IPS DF 4.7 (cell line): ENCODE data around the gene NALCN.

Experiments
- DNase-seq: peaks from one replicate; pipeline ENCODE4 v3.0.0-alpha.2; 2013; ENCODE audit warnings: low spot score; ENCODE audit errors: extremely low read depth

NALCN gene

DNA sequence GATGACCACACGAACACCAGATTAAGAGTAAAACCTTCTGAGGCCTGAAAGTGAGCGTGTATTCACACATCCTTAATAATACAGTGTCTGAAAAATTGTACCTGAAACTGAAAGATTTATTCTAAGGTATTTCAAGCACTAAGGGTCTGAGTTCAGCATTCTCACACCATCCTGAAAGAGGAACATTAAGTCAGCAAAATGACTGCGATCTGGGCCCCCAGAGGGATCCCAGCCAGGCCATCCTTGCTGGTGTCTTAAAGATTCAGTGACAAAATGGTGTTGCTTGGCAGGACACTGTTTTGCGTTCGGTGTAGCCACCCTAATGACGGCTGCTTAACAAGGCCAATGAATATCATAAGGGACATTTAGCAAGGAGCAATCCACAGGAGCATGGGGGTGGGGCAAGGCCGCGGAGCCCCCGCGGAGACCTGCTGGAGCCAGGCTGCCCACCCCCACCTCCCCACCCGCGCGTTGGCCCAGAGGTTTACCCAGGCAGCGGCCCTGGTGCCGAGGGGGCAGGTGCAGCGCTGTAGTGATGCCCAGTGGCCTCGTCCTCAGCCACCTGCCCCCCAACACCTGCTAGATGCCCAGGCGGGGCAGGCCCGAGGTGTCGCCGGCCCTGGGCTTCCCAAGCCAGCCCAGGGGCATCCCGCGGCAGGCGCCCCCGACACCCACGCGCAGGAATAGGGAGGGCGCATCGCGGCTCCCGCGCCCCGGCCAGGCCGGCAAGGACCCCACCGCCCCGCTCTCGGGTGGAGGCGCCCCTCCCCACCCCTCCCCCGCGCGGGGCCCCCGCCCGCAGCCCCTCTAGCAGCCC lies 742 bp downstream of the NALCN start:
- no peak for DNase-seq

- no peak for DNase-seq
Observed at GRCh38 chr13:101412076-101412475, 4.2 kb downstream of the NALCN start.

GRCh38 chr13:101408992-101409656 lies 7.2 kb downstream of the NALCN start:
- no peak for DNase-seq

DNA sequence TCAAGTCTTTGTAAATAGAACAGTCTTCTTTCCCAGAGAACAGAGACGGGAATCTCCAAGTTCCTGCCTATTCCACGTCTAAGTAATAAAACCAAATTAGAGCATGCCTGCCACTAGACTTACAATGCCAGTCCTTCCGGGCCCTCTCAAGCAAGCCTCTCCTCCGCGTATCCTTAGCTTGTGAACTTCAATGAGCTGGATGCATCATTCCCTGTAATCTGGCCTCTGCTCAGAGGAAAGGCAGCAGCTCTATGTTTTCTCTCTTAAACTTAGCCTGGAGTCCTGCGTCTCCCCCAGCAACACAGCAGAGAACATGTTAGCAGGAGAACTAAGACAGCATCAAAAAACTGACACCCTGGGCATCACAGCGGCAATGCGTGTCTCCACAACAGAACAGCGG lies 8.2 kb downstream of the NALCN start:
- DNase-seq: no peak

DNA sequence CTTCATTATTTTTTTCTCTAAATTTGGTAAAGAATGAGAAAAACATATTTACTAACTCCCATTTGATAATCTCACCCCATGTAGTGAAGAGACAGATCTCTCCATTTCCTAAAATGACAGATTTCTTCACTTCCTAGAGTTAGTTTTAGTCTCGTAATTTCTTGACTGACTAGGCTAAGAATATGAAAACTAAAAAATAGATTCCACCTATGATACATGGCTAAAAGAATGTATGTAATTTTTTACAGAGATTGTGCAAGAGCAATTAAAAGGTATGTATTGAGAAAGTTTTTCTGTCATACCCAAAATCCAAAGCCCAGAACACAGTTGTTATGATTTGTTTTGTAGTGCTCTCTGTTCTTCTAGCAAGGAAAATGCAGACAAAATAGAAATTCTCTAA lies 9.5 kb downstream of the NALCN start:
- DNase-seq: no peak

DNA sequence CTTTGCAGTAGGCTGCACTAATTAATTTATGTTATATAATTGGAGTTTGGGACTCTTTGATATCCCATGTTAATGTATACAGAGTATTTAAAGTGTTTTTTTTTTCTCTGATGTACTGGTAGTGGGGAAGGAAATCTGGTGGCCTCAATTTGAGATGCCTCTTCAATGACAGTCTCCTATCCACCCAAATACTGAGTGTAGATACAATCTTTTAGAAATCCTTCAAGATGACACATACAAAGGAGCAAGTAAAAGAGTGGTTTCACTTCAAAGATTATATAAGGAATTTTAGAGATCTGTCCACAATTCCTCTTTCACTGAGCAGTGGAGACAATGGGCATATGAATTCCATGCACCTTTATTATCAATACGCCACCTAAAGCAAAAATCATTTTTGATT lies 15.1 kb downstream of the NALCN start:
- DNase-seq: no peak

DNA sequence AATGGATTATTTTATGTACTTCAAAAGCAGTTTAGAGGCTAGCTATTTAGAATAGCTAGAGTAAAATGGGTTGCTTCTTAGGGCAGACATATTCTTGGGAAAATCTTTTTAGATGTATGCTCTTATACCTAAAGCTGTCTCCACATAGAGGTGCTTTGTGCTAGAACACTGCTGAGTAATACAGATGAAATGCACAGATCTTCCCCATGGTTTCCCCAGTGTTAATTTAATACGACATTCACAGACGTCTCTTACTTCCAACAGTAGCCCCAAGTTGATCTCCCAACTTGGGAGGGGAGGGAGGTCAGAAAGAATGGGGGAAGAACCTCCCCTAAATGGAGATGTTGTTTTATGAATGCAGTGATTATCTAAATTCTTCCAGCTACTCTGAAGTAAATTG lies 16.9 kb downstream of the NALCN start:
- no peak for DNase-seq

DNA sequence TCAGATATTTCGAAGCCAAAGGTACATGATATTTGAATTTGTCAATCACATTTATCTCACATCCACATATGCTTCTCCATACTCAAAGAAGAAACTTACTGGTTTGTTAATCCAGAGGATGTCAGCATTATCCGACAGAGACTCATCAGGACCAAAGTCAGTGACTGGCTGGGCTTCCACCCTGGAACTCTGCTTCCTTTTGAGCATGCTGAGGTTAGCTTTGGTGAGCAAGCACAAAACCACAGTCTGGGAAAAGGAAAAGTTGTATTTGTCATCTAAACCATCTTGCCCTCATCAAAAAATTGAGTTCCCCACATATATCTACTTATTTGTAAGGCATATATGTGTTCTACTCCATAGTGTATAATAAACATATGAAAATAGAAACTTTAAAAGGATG lies 17.4 kb downstream of the NALCN start:
- no peak for DNase-seq

GRCh38 chr13:101398191-101398590 lies 18.1 kb downstream of the NALCN start:
- DNase-seq: no peak

DNA sequence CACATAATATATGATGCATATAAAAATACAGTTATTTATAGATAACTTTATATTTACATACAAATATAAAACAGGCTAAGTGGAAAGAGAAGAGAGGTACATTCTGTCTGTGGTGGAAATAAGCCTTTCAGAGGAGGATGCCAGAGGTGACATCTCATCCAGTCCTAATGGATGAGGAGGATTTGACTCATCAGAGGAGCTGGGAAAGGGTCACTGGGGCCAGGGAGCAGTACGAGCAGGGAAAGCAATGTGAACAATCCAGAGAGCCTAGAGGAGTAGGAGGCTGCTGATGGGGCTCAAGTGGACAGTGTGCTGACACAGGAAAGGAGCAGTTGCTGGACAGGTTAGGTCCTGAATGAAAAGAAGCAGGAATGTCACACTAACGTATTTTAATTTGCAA lies 18.6 kb downstream of the NALCN start:
- no peak for DNase-seq

DNA sequence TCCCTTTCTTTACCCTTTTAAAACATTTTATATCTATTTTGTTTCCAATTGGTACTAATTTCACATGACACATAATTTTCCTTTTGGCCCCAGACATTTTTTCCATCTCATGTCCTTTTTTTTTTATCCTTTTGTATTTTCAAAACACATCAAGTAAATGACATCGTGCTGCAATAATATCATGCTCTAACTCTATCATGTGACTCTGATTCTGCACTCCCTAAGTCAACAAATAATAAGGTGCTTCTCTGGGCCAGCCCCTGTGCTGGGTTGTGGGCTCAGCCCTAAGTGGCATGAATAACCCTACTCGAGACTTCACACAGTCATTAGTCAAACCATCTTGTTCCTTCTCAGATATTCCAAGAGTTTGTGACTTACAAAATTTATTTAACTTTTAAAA lies 21.7 kb downstream of the NALCN start:
- no peak for DNase-seq

DNA sequence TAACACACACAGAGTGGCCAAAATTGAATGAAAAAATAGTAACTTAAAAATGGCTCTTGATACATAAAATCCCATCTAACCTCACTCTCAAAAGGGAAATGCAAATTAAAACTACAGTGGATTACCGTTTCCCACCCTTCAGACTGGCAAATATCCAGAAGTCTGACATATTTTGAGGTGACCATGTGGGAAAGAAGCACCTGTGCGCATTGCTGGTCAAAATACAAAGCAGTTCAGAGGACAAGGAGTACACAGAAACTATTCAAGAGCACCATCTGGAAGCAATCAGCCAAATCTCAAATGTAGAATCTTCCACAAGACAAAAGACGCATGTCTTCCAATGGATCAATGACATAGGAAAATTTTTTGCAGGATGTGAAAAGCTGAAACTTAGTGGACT lies 23.2 kb downstream of the NALCN start:
- no peak for DNase-seq

DNA sequence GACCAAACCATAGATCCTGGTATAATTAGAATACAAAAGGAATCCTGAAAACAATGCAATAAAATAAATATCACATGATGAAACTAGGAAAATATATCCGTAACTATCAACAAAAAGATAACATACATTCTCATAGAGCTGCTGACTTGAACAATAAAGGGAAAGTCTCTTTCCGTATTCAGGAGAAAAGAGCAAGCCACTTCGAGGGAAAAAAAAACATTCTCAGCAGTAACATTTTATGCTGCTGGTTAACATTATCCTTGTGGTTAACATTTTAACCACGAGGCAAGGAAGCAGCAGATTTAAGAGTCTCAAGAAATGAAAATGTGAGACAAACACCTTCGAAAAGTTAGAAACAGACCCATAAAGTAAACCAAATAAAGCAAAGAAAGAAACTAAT lies 25.8 kb downstream of the NALCN start:
- DNase-seq: no peak

DNA sequence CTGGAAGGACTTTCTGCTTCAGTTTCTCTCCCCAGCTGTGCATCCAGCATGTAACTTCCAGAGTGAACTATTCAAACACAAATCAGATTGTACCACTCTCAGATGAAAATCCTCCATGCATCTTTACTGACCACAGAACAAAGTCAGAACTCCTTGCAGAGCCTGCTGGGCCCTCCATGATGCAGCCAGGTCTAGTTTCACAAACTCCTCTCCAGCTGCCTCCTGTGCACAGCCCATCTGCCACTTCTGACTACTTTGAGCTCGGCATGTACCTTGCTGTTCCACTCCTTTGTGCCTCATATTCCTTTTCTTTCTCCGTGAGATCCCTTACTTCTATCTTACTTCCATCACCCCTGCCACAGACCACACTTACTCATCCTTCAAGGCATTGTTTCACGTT lies 31.4 kb downstream of the NALCN start:
- DNase-seq: no peak

GRCh38 chr13:101383595-101383994 lies 32.7 kb downstream of the NALCN start:
- no peak for DNase-seq

DNA sequence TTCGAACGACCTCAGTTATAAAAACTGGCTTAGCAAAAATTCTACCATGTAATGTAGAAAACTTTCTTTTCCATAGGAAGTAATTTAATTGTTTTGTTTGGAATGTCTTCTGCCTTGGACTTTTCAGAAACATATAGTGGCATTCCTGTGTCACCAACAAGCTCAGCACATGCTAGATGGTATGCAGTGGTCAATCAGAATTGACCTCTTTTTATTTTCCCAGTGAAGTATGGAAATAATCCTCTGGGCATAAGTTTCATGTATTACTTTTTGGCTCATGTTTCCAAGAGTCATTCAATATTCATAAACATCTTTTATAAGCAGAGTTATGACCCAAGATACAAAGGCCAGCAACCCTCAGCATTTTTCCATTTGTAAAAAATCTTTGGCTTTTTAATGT lies 33.6 kb downstream of the NALCN start:
- DNase-seq: no peak

- no peak for DNase-seq
Observed at GRCh38 chr13:101382086-101382485, 34.2 kb downstream of the NALCN start.

GRCh38 chr13:101360525-101360924 lies 55.8 kb downstream of the NALCN start:
- no peak for DNase-seq

DNA sequence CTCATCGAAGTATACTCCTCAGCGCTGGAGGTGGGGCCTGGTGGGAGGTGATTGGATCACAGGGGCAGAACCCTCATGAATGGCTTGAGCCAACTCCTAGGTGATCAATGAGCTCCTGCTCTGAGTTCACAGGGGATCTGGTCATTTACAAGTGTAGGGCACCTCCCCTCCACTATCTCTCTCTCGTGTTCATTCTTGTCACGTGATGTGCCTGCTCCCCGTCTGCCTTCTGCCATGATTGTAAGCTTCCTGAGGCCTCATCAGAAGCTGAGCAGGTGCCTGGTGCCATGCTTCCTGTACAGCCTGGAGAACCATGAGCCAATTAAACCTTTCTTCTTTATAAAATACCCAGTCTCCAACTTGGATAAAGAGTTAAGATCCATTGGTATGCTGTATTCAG lies 61.4 kb downstream of the NALCN start:
- no peak for DNase-seq

DNA sequence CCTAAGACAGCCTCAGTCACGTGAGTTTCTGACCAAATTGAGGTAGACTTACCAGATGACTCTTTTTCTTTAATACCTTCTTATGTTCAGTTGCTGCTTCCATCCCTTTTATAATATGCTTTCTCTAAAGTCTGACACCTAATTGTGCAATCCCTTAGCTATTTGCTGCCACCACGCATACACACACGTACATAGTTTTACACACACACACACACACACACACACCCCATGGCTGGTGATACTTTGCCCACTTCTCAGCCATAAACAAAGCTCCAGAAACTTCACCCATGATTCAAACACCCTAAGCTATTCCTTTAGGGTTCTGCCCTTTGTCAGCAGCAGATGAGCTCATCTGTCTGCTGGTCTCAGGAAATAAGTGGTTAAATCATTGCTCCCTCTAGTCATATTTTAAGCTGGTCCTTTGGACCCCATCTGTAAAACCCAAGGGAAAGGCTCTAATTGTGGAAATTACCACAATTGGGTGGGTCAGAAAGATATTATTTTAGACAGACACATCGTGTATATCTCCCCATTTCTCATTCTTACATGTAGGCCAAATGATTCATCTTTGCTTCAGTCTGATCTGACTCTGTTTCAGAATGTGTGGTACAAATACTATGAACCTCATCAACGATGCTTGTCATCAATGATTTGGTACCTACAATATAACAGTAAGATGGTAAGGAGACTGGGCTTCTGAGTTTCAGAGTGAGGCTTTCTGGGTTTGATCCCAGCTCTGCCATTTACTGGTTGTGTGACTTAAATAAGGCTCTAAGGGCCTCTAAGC lies 69.2 kb downstream of the NALCN start:
- DNase-seq: no peak

DNA sequence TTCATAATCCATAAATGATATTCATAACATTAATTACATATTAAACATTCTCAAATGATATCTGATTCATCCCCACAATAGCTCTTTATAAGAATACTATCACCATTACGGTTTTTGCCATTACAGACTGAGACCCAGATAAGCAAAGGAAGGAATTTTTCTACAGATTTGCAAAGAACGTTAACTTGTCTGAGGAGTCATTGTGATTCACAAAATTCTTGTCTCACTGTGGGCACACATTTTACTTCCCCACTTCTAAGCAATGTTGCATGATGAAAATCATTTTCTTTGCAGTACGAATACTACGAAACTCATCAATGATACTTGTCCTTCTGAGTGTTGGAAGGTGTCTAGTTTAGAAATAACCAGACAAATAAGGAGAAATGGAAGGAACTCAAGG lies 70.1 kb downstream of the NALCN start:
- DNase-seq: no peak

DNA sequence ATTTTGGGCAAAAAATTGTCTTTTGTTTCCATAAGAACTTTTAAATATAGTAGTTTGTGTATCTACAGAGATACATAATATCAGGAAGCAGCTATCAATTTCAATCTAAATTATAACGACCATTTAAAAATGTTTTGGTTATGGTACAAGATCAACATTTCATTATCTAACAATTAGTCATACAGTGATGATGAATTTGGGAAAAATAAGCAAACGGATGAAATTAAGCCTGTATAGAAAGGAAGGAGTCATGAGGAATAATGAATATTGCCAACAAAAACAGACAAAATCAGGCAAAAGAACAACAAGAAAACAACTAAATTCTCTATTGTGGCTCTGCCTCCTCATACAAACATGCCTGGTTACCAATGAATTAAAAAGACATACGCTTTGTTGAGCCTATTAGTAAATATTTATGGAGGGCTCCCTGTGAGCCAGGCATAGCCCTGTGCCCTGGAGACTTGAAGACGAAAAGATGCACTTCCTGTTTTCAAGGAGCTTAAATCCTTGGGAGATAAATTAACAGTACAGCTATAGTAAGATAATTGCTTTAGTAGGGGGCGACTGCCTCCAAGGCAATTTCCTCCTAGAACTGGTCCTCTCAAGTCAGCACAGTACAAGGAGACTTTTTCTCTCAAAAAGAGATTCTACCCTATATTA lies 73.0 kb downstream of the NALCN start:
- no peak for DNase-seq
